NCI-H69 (cell line): ENCODE results near the gene IL1RN.

Experiments
- DNase-seq: peaks from one replicate; lab custom pipeline; 2025; lab: John Stamatoyannopoulos, UW

Gene IL1RN

GRCh38 chr2:113127646-113128570 is 510 bp downstream of the IL1RN start:
- no peak for DNase-seq

DNA sequence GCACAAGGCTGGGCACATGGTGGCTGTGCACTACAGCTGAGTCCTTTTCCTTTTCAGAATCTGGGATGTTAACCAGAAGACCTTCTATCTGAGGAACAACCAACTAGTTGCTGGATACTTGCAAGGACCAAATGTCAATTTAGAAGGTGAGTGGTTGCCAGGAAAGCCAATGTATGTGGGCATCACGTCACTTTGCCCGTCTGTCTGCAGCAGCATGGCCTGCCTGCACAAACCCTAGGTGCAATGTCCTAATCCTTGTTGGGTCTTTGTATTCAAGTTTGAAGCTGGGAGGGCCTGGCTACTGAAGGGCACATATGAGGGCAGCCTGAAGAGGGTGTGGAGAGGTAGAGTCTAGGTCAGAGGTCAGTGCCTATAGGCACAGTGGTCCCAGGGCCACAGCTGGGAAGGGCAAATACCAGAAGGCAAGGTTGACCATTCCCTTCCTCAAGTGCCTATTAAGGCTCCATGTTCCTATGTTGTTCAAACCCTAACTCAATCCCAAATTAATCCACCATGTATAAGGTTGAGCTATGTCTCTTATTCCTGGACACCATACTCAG is 2.2 kb downstream of the IL1RN start:
- no peak for DNase-seq

DNA sequence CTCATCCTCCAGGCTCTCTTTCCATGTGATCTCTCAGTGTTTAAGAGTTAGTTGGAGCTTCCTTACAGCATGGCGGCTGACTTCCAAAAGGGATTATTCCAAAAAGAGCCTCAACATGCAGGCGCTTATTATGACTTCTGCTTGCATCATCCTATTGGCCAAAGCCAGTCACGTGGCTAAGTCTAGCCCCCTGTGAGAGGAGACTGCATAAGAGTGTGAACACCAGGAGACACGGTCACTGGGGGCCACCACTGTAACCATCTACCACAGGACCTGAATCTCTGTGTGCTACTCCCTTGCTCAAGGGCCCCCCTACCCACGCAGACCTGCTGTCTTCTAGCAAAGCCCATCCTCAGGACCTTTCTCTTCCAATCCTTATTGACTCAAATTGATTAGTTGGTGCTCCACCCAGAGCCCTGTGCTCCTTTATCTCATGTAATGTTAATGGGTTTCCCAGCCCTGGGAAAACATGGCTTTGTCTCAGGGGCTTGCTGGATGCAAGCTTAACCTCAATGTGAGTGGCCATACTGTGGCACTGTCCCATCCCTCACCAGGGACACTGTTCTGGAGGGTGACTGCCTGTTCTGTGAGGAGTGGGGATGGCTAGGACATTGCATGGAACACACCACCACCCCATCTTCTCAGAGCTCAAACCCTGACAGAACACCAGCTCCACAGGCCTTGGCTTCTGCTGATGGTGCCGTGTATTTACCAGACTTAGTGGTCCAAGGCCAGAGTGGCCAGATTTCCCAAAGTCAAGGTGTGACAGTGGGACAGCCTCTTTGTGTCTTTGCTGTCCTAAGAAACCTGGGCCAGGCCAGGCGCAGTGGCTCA is 4.2 kb downstream of the IL1RN start:
- DNase-seq, result no peak

DNA sequence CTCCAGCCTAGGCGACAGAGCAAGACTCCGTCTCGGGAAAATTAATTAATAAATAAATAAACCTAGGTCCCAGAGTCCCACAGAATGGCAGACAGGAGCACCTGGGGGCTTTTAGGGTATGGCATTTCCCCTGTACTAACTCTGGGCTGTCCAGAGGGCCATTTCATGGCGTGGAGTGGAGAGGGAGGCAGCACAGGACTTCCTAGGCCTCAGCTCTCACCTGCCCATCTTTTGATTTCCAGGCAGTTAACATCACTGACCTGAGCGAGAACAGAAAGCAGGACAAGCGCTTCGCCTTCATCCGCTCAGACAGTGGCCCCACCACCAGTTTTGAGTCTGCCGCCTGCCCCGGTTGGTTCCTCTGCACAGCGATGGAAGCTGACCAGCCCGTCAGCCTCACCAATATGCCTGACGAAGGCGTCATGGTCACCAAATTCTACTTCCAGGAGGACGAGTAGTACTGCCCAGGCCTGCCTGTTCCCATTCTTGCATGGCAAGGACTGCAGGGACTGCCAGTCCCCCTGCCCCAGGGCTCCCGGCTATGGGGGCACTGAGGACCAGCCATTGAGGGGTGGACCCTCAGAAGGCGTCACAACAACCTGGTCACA is 5.1 kb downstream of the IL1RN start:
- no peak for DNase-seq

- no peak for DNase-seq
Measured at GRCh38 chr2:113133704-113134598, 6.6 kb downstream of the IL1RN start.

DNA sequence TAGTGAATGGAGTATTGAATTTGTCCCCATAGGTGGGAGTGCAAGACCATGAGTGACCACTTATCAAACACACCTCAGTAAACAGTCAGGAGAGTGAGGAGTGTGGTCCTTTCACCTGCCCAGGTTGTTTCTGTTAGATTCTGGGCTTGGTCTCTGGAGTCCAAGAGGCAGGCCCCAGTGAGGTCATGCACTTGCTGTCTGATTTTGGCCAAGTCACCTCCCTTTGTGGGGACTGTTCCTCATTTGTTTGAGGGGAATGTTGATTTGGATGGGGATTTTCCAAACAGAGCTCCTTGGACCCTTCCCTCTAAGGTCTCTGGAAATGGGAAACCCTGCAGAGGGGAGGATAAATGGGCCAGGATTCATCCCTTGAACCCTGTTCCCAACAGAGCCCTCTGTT is 7.3 kb downstream of the IL1RN start:
- DNase-seq, result no peak

GRCh38 chr2:113135317-113135716 is 7.9 kb downstream of the IL1RN start:
- no peak for DNase-seq

- peak; percentile 24 for DNase-seq
Measured at GRCh38 chr2:113136828-113137775, 9.7 kb downstream of the IL1RN start.

DNA sequence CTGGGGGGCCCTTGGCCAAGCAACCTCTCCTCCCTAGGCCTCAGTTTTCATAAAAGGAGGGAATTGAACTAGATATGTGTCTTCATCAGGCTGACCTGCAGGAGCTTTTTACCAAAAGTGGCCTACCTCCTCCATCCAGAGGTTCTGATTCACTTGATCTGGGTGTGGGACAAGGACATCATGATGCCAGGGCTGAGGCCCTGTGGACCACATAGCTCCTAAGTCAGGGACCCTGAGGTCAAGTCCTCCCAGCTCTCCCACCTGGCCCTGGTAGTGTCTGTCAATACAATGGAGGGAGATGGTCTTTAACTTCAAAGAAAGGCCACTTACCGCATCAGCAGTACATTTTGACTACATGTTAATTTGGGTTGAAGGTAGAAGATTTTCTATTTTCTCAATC is 10.4 kb downstream of the IL1RN start:
- DNase-seq, result no peak

- peak; percentile 50 for DNase-seq
Measured at GRCh38 chr2:113138428-113139322, 11.3 kb downstream of the IL1RN start.

GRCh38 chr2:113141451-113141850 is 14.1 kb downstream of the IL1RN start:
- no peak for DNase-seq

DNA sequence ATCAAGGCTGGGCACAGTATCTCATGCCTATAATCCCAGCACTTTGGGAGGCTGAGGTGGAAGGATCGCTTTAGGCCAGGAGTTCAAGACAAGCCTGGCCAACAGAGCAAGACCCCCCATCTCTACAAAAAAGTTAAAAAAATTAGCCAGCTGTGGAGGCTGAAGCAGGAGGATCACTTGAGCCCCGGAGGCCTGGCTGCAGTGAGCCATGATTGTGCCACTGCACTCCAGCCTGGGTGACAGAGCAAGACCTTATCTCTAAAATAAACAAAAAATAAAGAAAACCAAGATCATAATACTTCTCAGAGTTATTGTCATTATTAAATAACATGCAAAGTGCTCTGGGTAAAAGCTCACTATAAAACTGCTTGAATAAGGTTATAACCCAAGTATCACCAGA is 14.9 kb downstream of the IL1RN start:
- no peak for DNase-seq

DNA sequence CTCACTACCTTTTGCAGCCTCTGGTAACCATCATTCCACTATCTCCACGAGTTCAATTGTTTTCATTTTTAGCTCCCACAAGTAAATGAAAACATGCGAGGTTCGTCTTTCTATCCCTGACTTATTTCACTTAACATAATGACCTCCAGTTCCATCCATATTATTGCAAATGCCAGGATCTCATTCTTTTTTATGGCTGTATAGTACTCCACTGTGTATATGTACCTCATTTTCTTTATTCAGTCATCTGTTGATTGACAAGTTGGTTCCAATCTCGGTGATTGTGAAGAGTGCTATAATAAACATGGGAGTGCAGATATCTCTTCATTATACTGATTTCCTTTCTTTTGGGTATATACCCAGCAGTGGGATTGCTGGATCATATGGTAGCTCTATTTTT is 16.9 kb downstream of the IL1RN start:
- no peak for DNase-seq

GRCh38 chr2:113148606-113149552 is 21.5 kb downstream of the IL1RN start:
- DNase-seq, result no peak

- no peak for DNase-seq
Measured at GRCh38 chr2:113149553-113150257, 22.3 kb downstream of the IL1RN start.

- DNase-seq, result no peak
Measured at GRCh38 chr2:113150258-113150601, 22.8 kb downstream of the IL1RN start.

DNA sequence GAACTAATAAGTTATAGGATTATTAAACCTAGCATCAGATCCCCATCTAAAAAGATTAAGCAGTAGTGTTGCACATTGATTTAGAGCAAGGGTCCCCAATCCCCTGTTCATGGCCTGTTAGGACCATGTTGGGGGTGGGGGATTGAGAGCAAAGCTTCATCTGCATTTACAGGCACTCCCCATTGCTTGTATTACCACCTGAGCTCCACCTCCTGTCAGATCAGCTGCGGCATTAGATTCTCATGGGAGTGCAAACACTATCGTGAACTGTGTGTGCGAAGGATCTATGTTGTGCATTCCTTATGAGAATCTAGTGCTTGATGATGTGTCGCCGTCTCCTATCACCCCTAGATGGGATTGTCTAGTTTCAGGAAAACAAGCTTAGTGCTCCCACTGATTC is 27.9 kb downstream of the IL1RN start:
- DNase-seq, result no peak
